Prostate gland (tissue), 2 donors: Measurements from ENCODE around the gene C1orf105. TPM values are rescaled to one million over a fixed set of nuclear protein-coding genes. Genes with fewer than 3 reads are reported as not detected.
A peak's percentile ranks its signal among the peaks of the same experiment; 100 is the strongest.

Experiments
- DNase-seq: peaks from one replicate; pipeline ENCODE4 v3.0.0-alpha.2; 2019; ENCODE audit warnings: low spot score
- H3K27ac ChIP-seq, 2 donors: fragments of 200-600 bp; sonication (generic); 2 replicates each; pipeline ENCODE4 v1.5.1; 2017 to 2019
- H3K27me3 ChIP-seq: fragments of 200-600 bp; sonication (generic); replicated peaks from 2 replicates; pipeline ENCODE4 v1.5.1; 2019; ENCODE audit not compliant: insufficient read depth
- H3K36me3 ChIP-seq, 2 donors: fragments of 200-600 bp; sonication (generic); 1 replicate in 1 of 2; 2 replicates in 1 of 2; pipeline versions ENCODE4 v1.5.1 to v1.8.1; 2017 to 2019
- H3K4me1 ChIP-seq: fragments of 200-600 bp; sonication (generic); replicated peaks from 2 replicates; pipeline ENCODE4 v1.5.1; 2019
- H3K4me3 ChIP-seq, 2 donors: fragments of 200-600 bp; sonication (generic); 2 replicates each; pipeline ENCODE4 v1.5.1; 2017 to 2019
- H3K9me3 ChIP-seq: fragments of 200-600 bp; sonication (generic); 2 replicates; pipeline ENCODE4 v1.5.1; 2017
- CTCF ChIP-seq, 4 experiments: fragments of 200-600 bp in 2 of 4; fragments of 450-650 bp in 2 of 4; sonication (generic) in 2 of 4; IDR thresholded peaks; 1 replicate in 3 of 4; 2 replicates in 1 of 4; pipeline ENCODE4 v1.5.1; 2016 to 2019; ENCODE audit warnings: antibody characterized with exemption in 4 of 4, mild to moderate bottlenecking in 2 of 4, moderate library complexity in 2 of 4
- POLR2A ChIP-seq: fragments of 450-650 bp; IDR thresholded peaks from one replicate; pipeline ENCODE4 v1.6.1; 2016; ENCODE audit warnings: antibody characterized with exemption, mild to moderate bottlenecking
- POLR2AphosphoS5 ChIP-seq: sonication (generic); formaldehyde crosslinking; IDR thresholded peaks from one replicate; pipeline ENCODE4 v1.6.1; 2017; ENCODE audit warnings: antibody characterized with exemption
- WGBS: methylation state at CpG from one replicate; pipeline ENCODE4 v1.1.5; 2018; 5-methylcytosine and 5-hydroxymethylcytosine counted together
- intact Hi-C: fragments of 100-400 bp; cut with DNase I; formaldehyde crosslinking; loops from one replicate; pipeline ENCODE4 v1.14.2; 2022
- total RNA-seq, 2 donors: library from RNA; depleted of rRNA; stranded (reverse); fragments of >200 nt; gene quantifications; one replicate each; pipeline ENCODE4 v1.1.0, GENCODE V29; 2016

C1orf105 gene
- total RNA-seq, 2 donors from 2014 or later: 0.36 to 1.4 TPM

DNA sequence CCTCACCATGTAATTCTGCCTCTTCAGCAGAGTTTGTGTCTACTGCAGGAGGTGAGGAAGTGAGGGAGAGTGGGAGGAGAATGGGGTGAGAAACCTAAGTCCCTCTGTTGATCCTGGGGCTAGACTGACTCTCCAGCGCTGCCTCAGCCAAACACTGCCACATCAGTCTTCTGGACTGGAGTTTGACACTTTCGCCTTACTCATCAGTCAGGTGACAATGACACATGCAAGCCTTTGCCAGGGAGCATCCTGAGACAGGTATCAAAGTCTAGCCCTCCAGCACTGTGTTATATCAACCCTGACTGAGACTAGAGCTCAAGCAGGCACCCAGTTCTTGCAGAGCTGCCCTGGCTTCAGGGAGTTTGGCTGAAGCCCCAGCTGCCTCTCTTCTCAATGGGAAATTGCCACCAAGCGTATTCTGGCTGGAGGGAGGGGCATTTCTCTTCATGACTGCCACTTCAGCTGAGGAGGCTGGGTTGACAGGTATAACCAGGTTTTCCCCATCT is 79.2 kb downstream of the C1orf105 start:
- no peaks in the 10 kb centered on the region for H3K27me3 ChIP-seq
- peak; percentile 20 for DNase-seq

DNA sequence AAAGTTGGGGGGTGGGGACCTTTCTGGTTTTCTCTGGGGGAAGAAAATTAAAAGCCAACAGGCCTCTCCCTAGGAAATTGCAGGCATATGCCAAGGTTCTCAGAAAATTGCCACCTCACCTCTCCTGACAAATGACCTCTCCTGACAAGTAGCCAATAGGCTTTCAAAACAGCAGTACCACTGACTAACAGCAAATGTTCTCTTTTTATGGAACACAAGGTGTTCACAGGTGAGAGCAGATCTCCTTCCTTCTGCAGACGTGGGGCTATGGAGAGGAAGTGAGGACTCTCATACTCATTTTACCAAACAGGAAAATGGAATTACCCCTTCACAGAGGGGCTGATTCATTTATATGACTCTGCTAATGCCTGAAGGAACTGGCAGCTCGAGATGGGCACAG is 79.7 kb downstream of the C1orf105 start:
- intact Hi-C loops: no loop called here
- Histone ChIP-seq H3K4me3 (no peak overlapping the region), H3K9me3 (no peaks in the 10 kb centered on the region), H3K36me3 (no peaks in the 10 kb centered on the region), H3K27ac (no peak overlapping the region), H3K4me1 (no peaks in the 10 kb centered on the region), H3K27me3 (no peaks in the 10 kb centered on the region)
- TF ChIP-seq CTCF (IDR thresholded peaks at IDR 0.05): no peak
- no peak for TF ChIP-seq POLR2AphosphoS5
- TF ChIP-seq POLR2A: no peak
- DNase-seq: no peak
- whole genome bisulfite sequencing: 31% methylated on average over 2 of the region's 2 CpGs

More for the DNA sequence above, 79.2 kb downstream of the C1orf105 start:
- intact Hi-C loops: no loop called here
- TF ChIP-seq CTCF (IDR thresholded peaks at IDR 0.05) (no peak), POLR2A (no peak), POLR2AphosphoS5 (no peak)
- H3K4me3 ChIP-seq: no peak overlapping the region
- H3K27ac ChIP-seq: no peak overlapping the region
- H3K9me3 ChIP-seq: no peaks in the 10 kb centered on the region
- no peaks in the 10 kb centered on the region for H3K36me3 ChIP-seq
- no peaks in the 10 kb centered on the region for H3K4me1 ChIP-seq
- 65% methylated on average over 3 of the region's 3 CpGs for WGBS

DNA sequence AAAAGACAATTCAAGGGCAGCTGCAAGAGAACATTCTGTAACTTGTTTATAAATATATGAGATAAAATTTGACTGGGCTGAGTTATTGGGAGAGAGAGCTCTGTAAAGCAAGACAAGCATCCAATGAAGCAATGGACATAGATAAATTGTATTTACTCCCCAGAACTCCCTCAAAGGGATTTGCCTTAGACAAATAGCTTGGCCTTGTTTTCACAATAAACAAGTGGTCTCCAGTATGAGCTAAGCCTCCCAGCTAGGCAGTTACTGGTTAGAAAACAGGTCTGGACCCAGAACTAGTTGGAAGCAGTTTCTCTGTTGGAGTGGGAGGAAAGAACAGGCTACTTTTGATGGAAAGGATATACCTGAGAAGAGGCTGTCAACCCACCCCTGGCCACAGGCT is 87.3 kb downstream of the C1orf105 start:
- no peaks in the 10 kb centered on the region for H3K36me3 ChIP-seq
- no peak for DNase-seq
- TF ChIP-seq POLR2AphosphoS5: no peak
- no peak for TF ChIP-seq POLR2A
- no peak for TF ChIP-seq CTCF (IDR thresholded peaks at IDR 0.05)
- no peaks in the 10 kb centered on the region for H3K4me1 ChIP-seq
- H3K27me3 ChIP-seq: no peaks in the 10 kb centered on the region
- no peak overlapping the region for H3K27ac ChIP-seq
- intact Hi-C loops: no loop called here
- H3K4me3 ChIP-seq: no peak overlapping the region
- H3K9me3 ChIP-seq: no peaks in the 10 kb centered on the region

GRCh38 chr1:172510479-172510878 is 90.0 kb downstream of the C1orf105 start:
- intact Hi-C loops: no loop called here
- H3K27me3 ChIP-seq: no peaks in the 10 kb centered on the region
- H3K4me1 ChIP-seq: no peaks in the 10 kb centered on the region
- DNase-seq: no peak
- no peaks in the 10 kb centered on the region for H3K36me3 ChIP-seq
- H3K27ac ChIP-seq: no peak overlapping the region
- H3K9me3 ChIP-seq: no peaks in the 10 kb centered on the region
- no peak overlapping the region for H3K4me3 ChIP-seq
- 95% methylated on average over 3 of the region's 3 CpGs for WGBS
- TF ChIP-seq CTCF (IDR thresholded peaks at IDR 0.05) (no peak), POLR2AphosphoS5 (no peak)

GRCh38 chr1:172512591-172512990 is 92.1 kb downstream of the C1orf105 start:
- Histone ChIP-seq H3K4me3 (no peak overlapping the region), H3K9me3 (no peaks in the 10 kb centered on the region), H3K27ac (no peak overlapping the region), H3K27me3 (no peaks in the 10 kb centered on the region), H3K4me1 (no peaks in the 10 kb centered on the region), H3K36me3 (no peaks in the 10 kb centered on the region)
- TF ChIP-seq CTCF (IDR thresholded peaks at IDR 0.05) (no peak), POLR2AphosphoS5 (no peak), POLR2A (no peak)
- DNase-seq: no peak
- intact Hi-C loops: no loop called here
